NOMO-1 treated with dmso at 0.1 percent for 144 hours (cell line): ENCODE data around the gene ARHGEF12.

ENCODE experiments used
- DNase-seq: peaks from one replicate; lab custom pipeline; 2025; ENCODE audit not compliant: unreplicated experiment; lab: John Stamatoyannopoulos, UW

The ARHGEF12 gene

DNA sequence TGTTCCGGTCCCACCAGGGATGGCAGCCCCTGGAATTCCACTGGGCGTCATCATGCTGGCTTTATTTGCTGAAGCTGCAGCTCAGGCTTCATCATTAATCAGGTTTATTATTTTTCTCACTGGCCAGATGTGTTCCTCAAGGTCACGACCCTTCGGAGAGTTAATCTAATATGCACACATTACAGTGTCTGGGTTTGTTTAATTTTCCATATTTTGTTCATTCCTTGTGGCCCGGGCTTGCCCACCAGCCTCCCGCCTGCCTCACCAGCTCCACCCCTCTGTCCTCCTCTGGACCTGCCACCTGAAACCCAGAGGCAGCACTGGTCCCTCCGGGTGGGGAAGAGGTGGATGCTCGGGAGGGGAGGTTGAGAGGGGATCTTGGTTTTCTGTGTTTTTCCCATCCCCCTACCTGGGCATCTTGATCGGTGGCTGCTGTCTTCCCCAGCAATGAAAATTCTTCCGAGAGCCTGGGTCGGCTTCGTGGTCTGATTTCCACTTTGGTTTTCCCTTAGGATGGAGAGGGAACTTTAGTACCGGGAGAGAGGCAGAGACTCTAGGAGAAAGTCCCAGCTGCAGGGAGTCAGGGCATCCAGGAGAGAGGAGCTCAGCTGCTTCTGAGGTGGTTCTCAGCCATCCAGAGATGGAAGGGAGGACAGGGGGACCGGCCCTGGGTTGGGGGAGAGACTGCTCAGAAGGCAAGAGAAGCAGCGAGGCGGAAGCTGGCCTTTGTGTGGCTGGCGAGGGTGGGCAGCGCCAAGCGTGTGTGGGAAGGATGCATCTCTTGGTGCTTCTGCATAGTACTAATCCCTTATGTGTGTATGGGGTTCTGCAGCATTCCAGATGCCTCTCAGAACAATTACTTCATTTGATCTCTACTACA lies 177.5 kb downstream of the ARHGEF12 start:
- DNase-seq, result no peak

DNA sequence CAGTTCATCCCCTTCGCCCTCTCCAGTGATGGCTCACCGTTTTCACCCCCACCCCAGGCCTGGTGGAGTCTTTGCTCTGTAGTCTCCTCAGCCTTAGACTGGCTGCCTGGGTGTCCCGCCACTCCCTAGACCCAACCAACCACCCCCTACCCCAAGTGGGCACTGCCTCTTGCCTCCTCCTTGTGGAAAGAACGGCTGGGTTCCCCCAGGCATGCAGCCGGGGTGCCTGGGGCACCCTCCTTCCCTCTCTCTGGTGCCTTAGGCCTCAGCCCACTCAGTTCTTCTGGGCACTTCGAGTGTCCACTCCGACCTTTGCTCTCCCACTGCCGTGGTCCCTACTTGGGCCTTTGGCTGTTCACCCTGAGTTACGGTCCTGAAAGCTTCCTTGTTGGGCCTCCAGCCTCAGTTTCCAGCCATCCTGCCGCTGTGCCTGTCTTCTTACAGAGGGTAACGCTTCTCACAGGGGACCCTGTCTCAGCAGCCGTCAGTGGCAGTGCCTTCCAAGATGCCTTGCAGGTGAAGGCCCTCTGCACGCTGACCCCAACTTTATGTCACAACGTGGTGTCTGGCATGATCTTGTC lies 178.4 kb downstream of the ARHGEF12 start:
- DNase-seq, result no peak

GRCh38 chr11:120515186-120515723 lies 179.0 kb downstream of the ARHGEF12 start:
- DNase-seq, result no peak

DNA sequence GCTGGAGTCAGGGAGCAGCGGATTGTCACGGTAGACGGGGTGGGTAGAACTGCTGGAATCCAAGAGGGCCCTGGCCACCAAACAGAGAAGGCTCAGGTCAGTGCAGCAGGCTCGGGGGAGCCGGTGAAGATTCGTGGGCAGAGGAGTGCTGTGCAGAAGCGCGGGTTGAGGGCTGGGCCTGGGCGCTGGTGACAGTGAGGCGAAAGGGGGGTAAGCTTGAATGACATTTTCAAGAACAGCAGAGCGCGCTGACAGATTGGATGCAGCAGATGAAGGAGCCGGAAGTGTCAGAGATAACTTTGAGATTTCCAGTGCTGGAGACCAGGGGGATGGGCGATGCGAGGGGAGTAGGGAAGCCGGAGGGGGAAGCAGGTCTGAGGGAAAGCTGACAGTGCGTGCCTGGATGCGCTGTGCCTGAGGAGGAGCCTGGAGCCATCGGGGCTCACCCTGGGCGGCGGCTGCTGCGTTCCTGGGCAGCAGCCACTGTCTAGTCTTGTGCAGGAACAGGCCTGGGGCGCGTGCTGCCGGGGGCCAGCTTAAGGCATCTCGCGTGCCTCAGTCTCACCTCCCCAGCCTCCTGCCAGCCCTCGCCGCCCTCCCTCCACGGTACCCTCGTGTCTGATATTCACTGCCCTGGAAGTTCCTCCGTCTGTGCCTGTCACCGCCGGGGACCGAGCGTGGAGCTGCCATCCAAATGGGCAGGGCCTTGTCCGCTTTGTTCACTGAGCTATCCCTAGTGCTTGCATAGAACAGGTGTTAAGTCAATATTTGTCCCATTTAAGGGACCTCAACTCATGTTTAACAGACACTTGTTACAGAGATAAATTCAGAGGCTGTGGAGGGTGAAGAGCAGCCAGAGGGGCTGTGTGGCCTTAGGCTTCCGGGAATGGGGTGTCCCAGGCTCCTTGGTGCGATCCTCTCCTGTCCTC lies 180.5 kb downstream of the ARHGEF12 start:
- no peak for DNase-seq

- DNase-seq, result no peak
Observed at GRCh38 chr11:120517390-120517761, 181.2 kb downstream of the ARHGEF12 start.

DNA sequence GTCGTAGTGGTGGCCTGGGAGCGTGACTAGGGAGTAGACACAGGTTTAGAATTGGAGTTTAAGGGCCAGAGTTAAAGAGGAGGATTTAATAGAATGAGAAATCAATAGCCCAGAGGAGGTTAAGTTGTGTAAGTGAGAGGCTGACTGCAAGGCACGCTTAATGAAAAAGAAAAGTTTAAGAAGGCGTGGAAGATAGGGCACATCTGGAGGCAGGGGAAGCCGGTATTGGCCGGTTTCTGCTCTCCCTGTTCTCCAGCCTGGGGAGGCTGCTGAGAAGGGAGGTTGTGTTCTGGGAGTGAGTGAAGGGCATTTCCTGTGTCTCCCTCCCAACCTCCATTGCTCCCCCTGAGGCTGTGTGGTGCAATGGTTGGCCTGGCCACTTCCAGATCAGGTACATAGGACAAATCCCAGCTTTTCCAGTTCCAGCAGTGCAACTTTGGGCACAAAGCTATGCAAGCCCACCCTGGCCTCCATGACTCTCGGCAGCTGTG lies 181.6 kb downstream of the ARHGEF12 start:
- no peak for DNase-seq

- no peak for DNase-seq
Observed at GRCh38 chr11:120518356-120518755, 182.1 kb downstream of the ARHGEF12 start.

DNA sequence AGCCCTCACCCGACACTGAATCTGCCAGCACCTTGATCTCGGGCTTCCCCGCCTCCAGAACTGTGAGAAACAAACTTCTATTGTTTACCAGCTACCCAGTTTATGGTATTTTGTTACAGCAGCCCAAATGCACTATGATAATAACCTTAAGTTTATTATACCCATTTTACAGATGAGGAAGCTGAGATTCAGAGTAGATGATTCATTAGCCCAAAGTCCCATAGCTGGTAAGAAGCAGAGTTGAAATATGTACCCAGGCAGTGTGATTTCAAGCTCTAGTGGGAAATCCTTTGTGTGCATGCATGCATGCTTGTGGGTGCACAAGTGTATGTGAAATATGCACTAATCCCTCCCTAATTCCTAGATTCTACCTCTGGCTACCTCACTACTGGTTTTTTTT lies 183.3 kb downstream of the ARHGEF12 start:
- no peak for DNase-seq

DNA sequence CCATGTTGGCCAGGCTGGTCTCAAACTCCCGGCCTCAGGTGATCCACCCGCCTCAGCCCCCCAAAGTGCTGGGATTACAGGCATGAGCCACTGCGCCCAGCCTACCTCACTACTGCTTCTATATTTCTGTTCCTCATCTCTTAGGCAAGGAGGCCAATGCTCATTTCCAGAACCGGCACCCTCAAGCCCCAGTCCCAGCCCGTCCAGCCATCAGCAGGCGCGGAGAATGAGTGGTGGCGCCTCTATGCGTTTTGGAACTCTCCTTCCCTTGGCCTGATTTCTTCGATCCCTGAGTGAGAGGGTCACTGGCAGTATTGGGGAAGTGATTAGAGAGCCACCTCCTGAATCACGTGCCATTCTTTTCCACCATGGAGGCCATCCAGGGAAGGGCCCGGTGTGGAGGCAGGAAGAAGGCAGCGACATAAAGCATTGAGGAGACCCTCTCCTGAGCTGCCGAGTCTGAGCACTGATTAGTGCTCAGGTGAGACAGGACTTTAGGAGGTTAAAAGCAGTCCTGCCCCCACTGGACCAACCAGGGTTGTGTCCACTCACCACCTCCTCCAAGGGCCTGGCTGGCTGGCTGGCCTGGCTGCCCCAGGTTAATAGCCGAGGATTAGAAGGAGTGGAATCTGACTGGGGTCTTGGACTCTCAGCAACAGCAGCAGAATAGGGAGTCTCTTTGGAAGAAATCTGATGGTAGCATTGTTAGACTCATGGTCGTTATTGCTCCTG lies 184.0 kb downstream of the ARHGEF12 start:
- DNase-seq, result no peak

DNA sequence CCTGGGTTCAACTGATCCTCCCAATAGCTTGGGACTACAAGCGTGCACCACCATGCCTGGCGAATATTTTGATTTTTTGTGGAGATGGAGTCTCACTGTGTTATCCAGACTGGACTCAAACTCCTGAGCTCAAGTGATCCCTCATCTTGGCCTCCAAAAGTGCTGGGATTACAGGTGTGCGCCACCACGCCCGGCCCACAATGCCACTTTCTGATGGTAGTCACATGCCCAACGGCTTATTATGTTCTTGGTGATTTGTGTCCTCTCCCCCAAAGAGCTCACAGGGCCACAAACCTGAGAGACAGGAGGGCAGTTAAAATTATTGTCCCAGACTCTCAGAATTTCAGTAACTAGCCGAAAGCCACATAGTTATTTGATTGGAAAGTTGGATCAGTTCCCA lies 185.0 kb downstream of the ARHGEF12 start:
- DNase-seq, result no peak

DNA sequence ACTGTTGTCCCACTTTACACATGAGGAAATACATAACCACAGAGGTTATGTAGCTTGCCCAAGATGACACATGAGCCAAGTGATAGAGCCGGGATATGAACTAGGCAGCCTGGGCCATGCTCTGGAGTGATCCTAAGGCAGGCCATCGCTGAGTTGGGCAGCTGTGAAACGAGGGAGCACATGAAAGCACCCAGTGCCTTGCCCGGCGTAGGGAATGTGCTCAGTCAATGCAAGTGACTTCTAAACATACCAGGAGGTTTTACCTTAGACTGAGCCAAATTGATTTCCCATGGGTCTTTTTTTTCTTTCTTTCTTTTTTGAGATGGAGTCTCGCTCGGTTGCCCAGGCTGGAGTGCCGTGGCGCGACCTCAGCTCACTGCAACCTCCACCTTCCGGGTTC lies 185.8 kb downstream of the ARHGEF12 start:
- no peak for DNase-seq

GRCh38 chr11:120522736-120523135 lies 186.5 kb downstream of the ARHGEF12 start:
- DNase-seq, result no peak

DNA sequence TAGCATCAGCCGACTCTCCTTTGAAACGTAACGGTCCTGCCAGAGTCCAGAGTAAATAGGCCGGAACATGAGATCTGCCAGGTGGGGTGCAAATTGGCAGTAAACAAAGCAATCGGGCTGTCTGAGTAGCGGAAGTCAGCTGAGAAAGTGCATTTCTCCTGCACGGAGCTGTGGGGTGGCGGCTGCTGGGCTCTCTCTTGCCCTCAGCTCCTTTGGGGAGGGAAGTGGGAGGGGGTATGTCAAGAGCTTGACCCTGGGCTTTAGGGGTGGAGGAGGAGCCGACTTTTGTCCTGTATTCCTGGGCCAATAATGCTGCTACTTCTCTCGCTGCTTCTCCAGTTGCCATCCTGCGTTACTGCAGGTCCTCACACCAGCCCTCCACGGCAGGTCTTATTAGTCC lies 187.0 kb downstream of the ARHGEF12 start:
- no peak for DNase-seq

GRCh38 chr11:120524536-120525085 lies 188.4 kb downstream of the ARHGEF12 start:
- no peak for DNase-seq

DNA sequence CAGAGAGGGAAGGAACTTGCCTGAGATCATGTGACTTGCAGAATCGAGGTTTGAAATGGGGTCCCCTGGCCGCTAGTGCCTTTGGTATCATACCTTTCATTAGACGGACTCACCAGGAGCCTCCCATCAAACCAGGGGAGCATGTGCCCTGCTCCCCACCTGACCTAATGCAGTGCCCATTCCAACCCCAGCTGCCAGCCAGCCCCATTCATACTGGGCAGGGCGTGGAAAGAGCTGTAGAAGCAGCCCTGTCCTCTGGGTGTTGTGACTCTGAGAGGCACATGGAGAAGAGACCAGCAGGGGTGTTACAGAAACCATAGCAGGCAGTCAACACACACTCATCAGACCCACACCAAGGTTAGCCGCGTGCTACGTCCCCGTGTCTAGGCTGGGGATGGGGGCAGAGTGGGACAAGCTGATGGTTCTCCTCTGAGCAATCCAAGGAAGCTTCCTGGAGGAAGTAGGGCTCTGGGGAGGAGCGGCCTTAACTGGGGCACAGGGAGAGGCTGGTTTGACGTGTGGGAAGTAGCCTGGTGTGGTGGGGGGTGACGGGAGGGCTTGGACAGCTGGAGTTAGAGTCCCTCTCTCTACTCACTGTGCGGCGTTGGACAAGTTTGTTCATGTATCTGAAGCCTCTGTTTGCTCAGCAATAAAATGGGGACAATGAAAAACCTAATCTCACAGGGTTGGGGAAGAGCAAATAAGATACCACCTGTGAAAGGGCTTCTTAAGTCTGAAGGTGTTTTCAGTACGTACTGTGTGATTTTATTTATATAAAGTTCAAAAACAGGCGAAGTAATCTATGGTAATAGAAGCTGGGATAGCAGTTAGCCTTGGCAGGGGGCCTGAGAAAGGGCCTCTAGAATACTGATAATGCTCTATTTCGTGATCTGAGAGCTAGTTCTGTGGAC lies 189.3 kb downstream of the ARHGEF12 start:
- DNase-seq, result no peak

DNA sequence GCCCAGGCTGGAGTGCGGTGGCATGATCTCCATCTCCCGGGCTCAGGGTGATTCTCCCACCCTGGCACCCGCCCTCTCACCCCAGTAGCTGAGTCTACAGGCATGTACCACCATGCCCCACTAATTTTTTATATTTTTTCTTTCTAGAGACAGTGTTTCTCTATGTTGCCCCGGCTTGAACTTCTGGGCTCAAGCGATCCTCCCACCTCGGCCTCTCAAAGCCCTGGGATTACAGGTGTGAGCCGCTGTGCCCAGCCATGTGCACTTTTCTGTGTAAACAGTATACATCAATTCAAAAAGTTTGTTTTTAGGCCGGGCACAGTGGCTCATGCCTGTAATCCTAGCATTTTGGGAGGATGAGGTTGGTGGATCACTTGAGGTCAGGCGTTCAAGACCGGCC lies 190.0 kb downstream of the ARHGEF12 start:
- DNase-seq, result no peak

DNA sequence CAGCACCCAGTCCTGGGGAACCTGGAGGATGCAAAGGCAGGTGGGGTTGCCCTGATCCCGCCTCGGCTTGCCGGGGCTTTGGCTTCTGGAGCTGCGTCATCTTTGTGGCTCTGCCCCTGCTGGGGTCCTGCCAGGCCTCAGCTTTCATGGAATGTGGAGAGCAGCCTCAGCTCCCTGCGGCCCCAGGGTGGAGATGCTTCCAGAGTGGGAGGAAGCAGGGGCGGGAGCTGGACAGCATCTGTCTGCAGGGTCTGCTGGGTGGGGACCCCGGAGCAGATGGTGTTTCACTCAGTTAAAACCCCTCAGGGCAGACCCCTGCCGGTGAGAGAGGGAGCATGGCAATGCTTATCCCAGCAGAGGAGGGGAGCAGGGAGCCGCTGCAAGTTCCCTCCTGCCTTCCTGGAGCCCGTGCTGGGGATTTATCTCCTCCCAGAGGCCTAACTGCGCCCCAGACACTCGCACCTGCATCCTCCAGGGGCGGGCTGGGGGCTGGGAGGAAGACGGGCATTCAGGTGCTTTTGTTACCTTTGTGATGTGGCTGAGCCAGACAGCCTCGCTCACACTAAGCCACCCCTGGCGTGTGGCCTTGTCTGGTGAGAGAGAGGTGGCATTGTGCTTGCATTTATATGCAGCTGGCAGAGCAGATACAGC lies 191.0 kb downstream of the ARHGEF12 start:
- no peak for DNase-seq

DNA sequence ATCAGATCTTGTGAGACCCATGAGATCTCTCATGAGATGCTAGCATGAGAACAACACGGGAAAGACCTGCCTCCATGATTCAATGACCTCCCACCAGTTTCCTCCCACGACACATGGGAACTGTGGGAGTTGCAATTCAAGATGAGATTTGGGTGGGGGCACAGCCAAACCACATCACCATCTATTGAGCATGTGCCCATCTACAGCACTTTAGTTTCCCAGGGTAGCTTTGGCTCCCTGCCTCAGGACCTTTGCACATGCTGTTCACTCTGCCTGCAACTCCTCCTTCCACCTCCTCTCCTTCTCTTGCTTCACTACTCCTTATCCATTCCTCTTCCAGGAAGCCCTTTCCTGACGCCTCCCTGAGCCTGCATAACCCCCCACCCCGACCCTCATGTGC lies 192.5 kb downstream of the ARHGEF12 start:
- DNase-seq, result no peak

GRCh38 chr11:120529214-120529613 lies 193.0 kb downstream of the ARHGEF12 start:
- no peak for DNase-seq
